Vagina (tissue), 2 donors: Measurements from ENCODE around the gene LYPD3.

ENCODE experiments used
- POLR2A ChIP-seq, 2 donors: fragments of 450-650 bp; IDR thresholded peaks; one replicate each; pipeline ENCODE4 v1.6.1; 2017; ENCODE audit warnings: antibody characterized with exemption in 2 of 2, mild to moderate bottlenecking in 2 of 2, moderate library complexity in 2 of 2
- TF ChIP-seq, protein P1 (sequence below), 3 experiments: fragments of 450-650 bp in 2 of 3; fragments of 200-600 bp in 1 of 3; sonication (generic) in 1 of 3; IDR thresholded peaks; one replicate each; pipeline ENCODE4 v1.5.1; 2017 to 2019; ENCODE audit warnings: antibody characterized with exemption in 3 of 3, mild to moderate bottlenecking in 2 of 3, moderate library complexity in 2 of 3

GRCh38 chr19:43455321-43456113 is 9.9 kb downstream of the LYPD3 start:
- TF ChIP-seq, protein P1, sequence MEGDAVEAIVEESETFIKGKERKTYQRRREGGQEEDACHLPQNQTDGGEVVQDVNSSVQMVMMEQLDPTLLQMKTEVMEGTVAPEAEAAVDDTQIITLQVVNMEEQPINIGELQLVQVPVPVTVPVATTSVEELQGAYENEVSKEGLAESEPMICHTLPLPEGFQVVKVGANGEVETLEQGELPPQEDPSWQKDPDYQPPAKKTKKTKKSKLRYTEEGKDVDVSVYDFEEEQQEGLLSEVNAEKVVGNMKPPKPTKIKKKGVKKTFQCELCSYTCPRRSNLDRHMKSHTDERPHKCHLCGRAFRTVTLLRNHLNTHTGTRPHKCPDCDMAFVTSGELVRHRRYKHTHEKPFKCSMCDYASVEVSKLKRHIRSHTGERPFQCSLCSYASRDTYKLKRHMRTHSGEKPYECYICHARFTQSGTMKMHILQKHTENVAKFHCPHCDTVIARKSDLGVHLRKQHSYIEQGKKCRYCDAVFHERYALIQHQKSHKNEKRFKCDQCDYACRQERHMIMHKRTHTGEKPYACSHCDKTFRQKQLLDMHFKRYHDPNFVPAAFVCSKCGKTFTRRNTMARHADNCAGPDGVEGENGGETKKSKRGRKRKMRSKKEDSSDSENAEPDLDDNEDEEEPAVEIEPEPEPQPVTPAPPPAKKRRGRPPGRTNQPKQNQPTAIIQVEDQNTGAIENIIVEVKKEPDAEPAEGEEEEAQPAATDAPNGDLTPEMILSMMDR (IDR thresholded peaks at IDR 0.05): no peak
- no peak for TF ChIP-seq POLR2A (IDR thresholded peaks at IDR 0.05)
